LHCN-M2 (cell line): ENCODE data around the gene EEF1B2. TPM values are rescaled to one million over a fixed set of nuclear protein-coding genes. Genes with fewer than 3 reads are reported as not detected.

ENCODE experiments used
- total RNA-seq: library from RNA; depleted of rRNA; stranded (reverse); fragments of >200 nt; gene quantifications from 2 replicates; pipeline ENCODE4 v1.2.3, GENCODE V29; 2014; rRNA removed

Gene EEF1B2
- total RNA-seq, 1 experiment from 2014 or later, result 480 TPM

Other genes starting within 250 kb of the EEF1B2 start
- 3.5 and 6.3 TPM in 2 replicates for gene INO80D, start 73.7 kb upstream of the EEF1B2 start, total RNA-seq
- 120 and 134 TPM in 2 replicates for gene NDUFS1, start 451 bp upstream of the EEF1B2 start, total RNA-seq
- gene ZDBF2, start 114.8 kb downstream of the EEF1B2 start, total RNA-seq, result 11.5 and 12.1 TPM in 2 replicates